ENCODE measurements around the gene PTPN18. TPM values are rescaled to one million over a fixed set of nuclear protein-coding genes. Genes with fewer than 3 reads are reported as not detected.

Gene PTPN18, protein sequence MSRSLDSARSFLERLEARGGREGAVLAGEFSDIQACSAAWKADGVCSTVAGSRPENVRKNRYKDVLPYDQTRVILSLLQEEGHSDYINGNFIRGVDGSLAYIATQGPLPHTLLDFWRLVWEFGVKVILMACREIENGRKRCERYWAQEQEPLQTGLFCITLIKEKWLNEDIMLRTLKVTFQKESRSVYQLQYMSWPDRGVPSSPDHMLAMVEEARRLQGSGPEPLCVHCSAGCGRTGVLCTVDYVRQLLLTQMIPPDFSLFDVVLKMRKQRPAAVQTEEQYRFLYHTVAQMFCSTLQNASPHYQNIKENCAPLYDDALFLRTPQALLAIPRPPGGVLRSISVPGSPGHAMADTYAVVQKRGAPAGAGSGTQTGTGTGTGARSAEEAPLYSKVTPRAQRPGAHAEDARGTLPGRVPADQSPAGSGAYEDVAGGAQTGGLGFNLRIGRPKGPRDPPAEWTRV
- 22.2 and 25.8 TPM in 2 replicates for total RNA-seq (ENCODE audit: low replicate concordance)

DNA sequence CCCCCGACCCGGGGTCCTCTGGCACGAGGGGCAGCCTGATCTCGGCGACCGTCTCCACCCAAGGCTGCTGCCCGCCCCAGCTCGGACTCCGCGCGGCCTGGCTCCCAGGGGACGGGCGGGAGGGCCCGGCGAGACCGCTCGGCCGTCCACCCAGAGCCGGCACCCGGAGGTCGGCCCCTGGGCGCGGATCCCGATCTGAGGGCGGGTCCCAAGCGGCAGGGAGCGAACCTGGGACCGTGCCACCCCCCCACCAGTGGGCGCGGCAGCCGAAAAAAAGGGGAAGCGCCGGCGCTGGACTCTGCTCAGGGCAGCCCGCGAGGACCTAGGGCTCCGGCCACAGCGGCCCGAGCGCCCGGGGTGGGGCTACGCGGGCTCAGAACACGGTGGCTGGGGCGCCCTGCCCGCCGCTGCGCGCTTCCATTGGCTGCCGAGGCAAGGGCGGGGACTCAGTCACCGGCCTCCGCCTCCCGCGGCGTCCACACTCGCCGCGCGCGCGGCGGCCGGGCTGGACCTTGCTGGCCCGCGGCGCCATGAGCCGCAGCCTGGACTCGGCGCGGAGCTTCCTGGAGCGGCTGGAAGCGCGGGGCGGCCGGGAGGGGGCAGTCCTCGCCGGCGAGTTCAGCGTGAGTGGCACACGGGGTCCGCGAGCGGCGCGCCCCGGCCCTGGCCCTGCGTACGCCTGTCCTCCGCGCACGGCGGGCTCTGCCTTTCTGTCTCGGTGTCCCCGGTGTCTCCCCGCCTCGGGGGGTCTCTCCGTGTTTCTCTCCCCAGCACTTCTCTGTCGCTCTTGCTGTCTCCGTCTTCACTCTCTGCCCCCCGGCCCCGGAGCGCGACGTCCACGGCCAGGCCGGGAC lies at the start of gene PTPN18:
PTPN18 (plus strand) TSS at position 479 of the 854 bp plus-strand sequence; CDS start at position 531, 52 bp downstream.
- H3K4me3 ChIP-seq (ENCODE audit: low read depth, low read length) = peak within 1 kb of the TSS; percentile 77
- peak; percentile 82 for DNase-seq (ENCODE audit: low read depth)
- TF ChIP-seq, protein P1, sequence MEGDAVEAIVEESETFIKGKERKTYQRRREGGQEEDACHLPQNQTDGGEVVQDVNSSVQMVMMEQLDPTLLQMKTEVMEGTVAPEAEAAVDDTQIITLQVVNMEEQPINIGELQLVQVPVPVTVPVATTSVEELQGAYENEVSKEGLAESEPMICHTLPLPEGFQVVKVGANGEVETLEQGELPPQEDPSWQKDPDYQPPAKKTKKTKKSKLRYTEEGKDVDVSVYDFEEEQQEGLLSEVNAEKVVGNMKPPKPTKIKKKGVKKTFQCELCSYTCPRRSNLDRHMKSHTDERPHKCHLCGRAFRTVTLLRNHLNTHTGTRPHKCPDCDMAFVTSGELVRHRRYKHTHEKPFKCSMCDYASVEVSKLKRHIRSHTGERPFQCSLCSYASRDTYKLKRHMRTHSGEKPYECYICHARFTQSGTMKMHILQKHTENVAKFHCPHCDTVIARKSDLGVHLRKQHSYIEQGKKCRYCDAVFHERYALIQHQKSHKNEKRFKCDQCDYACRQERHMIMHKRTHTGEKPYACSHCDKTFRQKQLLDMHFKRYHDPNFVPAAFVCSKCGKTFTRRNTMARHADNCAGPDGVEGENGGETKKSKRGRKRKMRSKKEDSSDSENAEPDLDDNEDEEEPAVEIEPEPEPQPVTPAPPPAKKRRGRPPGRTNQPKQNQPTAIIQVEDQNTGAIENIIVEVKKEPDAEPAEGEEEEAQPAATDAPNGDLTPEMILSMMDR (IDR thresholded peaks at IDR 0.05; ENCODE audit: insufficient read depth, low read length) = peak; percentile 36

DNA sequence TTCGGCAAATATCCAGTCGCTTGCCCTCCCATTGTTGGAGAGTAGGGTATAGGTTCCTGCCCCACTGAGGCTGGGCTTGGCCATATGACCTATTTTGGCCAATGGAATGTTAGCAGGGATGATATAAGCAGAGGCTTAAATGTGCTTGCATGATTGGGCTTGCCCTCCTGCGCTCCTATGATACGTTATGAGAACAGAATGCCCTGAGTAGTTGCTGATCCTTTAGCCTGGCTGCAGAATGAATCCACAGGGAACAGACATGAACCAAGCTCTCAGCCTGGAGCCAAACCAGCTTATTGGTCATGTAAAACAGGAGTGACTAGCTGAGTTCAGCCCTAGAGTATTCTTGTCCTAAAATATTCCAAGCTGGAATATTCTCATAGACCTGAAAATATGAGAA lies 48.0 kb upstream of the PTPN18 start:
- H3K4me3 ChIP-seq (ENCODE audit: low read depth, low read length) = no peak overlapping the region
- TF ChIP-seq, protein P1 (IDR thresholded peaks at IDR 0.05; ENCODE audit: insufficient read depth, low read length) = no peak
- no peak for DNase-seq (ENCODE audit: low read depth)

DNA sequence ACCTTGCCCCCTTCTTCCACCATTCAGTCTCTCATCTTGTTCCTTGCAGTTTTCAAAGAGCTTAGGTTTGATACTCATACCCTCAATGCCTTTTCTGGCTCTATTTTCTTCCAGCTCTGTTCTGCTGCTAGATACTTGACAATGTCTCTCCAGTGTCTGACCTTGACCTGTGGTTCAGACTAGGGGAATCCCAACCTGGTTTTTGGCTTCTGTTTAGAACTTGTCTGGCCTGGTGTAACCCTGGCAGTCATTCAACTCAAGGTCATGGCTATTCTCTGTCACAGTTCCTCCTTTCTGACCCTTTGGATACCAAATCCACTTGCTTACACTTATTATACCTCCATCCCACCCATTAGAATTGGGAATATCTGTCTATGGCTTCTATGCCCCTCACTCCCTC lies 45.0 kb upstream of the PTPN18 start:
- TF ChIP-seq, protein P1 (IDR thresholded peaks at IDR 0.05; ENCODE audit: insufficient read depth, low read length) = no peak
- no peak overlapping the region for H3K4me3 ChIP-seq (ENCODE audit: low read depth, low read length)
- DNase-seq (ENCODE audit: low read depth) = no peak

DNA sequence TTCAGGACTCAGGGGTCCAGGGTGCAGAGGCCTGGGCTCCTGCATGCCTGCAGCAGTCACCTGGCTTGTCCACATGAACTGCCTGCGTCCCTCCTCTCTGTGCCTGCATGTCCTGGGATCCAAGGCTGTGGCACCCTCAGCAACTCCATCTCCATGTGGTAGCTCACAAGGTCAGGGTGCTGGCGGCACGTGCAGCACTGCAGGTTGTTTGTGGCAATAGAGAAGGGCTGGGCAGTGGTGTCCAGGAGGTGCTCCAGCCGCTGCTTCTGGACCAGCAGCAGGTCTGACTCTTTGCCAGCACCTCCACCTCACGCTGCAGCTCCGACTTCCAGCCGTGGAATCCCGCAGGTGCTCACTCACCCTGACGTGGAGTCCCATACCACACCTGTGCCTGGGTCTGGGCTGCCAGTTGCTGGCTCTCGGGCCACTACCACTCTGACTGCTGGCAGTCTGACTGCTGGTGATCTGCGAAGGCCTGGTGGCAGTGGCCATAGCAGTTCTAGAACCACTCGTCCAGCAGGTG lies 42.0 kb upstream of the PTPN18 start:
- H3K4me3 ChIP-seq (ENCODE audit: low read depth, low read length) = no peak overlapping the region
- TF ChIP-seq, protein P1 (IDR thresholded peaks at IDR 0.05; ENCODE audit: insufficient read depth, low read length) = no peak
- no peak for DNase-seq (ENCODE audit: low read depth)

DNA sequence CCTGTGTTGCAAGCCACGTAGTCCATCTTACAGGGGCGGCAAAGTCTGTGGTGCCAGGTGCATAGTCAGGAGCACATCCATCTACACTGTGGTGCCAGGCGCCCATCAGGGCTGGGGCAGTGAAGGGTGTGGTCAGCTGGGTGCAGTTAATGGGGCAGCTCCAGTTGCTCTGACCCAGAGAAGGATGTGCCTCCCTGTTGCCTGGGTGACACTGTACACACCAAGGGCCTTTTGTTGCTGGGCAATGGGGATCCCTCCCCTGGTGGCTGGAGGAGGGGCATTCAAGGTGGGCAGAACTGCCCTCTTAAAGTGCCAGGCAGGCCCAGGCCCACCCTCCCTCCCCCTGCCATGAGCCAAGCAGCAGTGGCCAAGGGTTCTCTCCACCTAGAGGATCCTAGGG lies 41.5 kb upstream of the PTPN18 start:
- TF ChIP-seq, protein P1 (IDR thresholded peaks at IDR 0.05; ENCODE audit: insufficient read depth, low read length) = no peak
- DNase-seq (ENCODE audit: low read depth) = no peak
- H3K4me3 ChIP-seq (ENCODE audit: low read depth, low read length) = no peak overlapping the region

DNA sequence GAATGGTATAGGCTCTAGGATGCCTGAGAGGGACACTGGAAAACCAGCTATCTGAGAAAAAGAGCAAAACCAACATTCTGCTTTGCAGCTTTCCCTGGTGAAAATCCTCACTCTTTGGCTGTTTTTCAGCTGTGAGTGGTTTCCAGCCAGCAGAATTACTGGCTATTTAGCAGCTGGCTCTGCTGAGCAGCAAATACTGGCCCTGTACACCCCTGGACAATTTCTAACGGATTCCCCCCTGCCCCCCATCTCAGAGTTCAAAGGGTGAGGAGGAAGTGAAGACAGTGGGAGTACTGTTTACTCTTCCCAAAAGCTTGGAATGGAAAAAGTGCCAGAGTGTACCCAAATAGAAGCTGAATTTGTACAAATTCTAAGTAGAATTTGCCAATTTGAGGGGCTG lies 39.3 kb upstream of the PTPN18 start:
- DNase-seq (ENCODE audit: low read depth) = no peak
- TF ChIP-seq, protein P1 (IDR thresholded peaks at IDR 0.05; ENCODE audit: insufficient read depth, low read length) = no peak
- no peak overlapping the region for H3K4me3 ChIP-seq (ENCODE audit: low read depth, low read length)

All from fibroblast of the aortic adventitia (primary cell).